GM21619 (cell line): ENCODE results near the gene ARMC5.
"Not testable (repeated sequence)": the region's sequence is repeated elsewhere in the genome, so short reads cannot be mapped to it uniquely, and the experiment has no call there.

ENCODE experiments used
- ATAC-seq: cut with Tn5 transposase; IDR thresholded peaks from one replicate; pipeline ENCODE4 v1.9.1; 2021; ENCODE audit not compliant: unreplicated experiment

Gene ARMC5

GRCh38 chr16:31430380-31431052 is 28.8 kb upstream of the ARMC5 start:
- ATAC-seq: no peak

- no peak for ATAC-seq
Measured at GRCh38 chr16:31435341-31436220, 23.7 kb upstream of the ARMC5 start.

GRCh38 chr16:31436221-31437045 is 22.9 kb upstream of the ARMC5 start:
- ATAC-seq: no peak

GRCh38 chr16:31438414-31438813 is 20.9 kb upstream of the ARMC5 start:
- ATAC-seq: no peak

GRCh38 chr16:31439023-31439422 is 20.3 kb upstream of the ARMC5 start:
- ATAC-seq: not testable (repeated sequence)

GRCh38 chr16:31439519-31439918 is 19.8 kb upstream of the ARMC5 start:
- ATAC-seq: no peak

- no peak for ATAC-seq
Measured at GRCh38 chr16:31440516-31441184, 18.7 kb upstream of the ARMC5 start.

GRCh38 chr16:31441956-31442355 is 17.3 kb upstream of the ARMC5 start:
- ATAC-seq: no peak

GRCh38 chr16:31445931-31446330 is 13.4 kb upstream of the ARMC5 start:
- not testable (repeated sequence) for ATAC-seq

GRCh38 chr16:31451201-31451600 is 8.1 kb upstream of the ARMC5 start:
- no peak for ATAC-seq

GRCh38 chr16:31451681-31452351 is 7.5 kb upstream of the ARMC5 start:
- no peak for ATAC-seq

- ATAC-seq: no peak
Measured at GRCh38 chr16:31452631-31453106, 6.6 kb upstream of the ARMC5 start.

- no peak for ATAC-seq
Measured at GRCh38 chr16:31453255-31454204, 5.8 kb upstream of the ARMC5 start.

- ATAC-seq: no peak
Measured at GRCh38 chr16:31455601-31456314, 3.5 kb upstream of the ARMC5 start.

- ATAC-seq: no peak
Measured at GRCh38 chr16:31456988-31457360, 2.3 kb upstream of the ARMC5 start.

GRCh38 chr16:31458073-31458843 is 1.0 kb upstream of the ARMC5 start:
- peak; percentile 11 for ATAC-seq

GRCh38 chr16:31459687-31460581 is 633 bp downstream of the ARMC5 start:
- ATAC-seq: peak; percentile 66
